SU-DHL-6 (cell line): Measurements from ENCODE around the gene BTAF1.

ENCODE experiments used
- CTCF ChIP-seq: fragments of 200-600 bp; sonication (generic); IDR thresholded peaks from one replicate; pipeline ENCODE4 v1.5.1; 2017; ENCODE audit warnings: antibody characterized with exemption, mild to moderate bottlenecking, low read length, moderate library complexity; ENCODE audit not compliant: insufficient read depth, poor library complexity, severe bottlenecking
- EZH2phosphoT487 ChIP-seq: fragments of 200-600 bp; sonication (generic), shearing (Covaris generic); conservative IDR thresholded peaks from 2 replicates; pipeline ENCODE4 v1.6.1; 2018; ENCODE audit warnings: mild to moderate bottlenecking, antibody characterized with exemption, low read length, moderate library complexity, mixed read lengths

- TF ChIP-seq CTCF (no peak), EZH2phosphoT487 (no peak)
Observed at GRCh38 chr10:91923371-91924211, at the start of gene BTAF1.
